CD14-positive monocyte (primary cell): Measurements from ENCODE around the gene USP47. TPM values are rescaled to one million over a fixed set of nuclear protein-coding genes. Genes with fewer than 3 reads are reported as not detected.

Experiments used
- DNase-seq, 3 donors: peaks; one replicate each; pipeline ENCODE4 v3.0.0-alpha.2; 2011 to 2022
- H2AFZ ChIP-seq: 2 replicates; pipeline ENCODE4 v1.6.0; 2012; ENCODE audit warnings: mild to moderate bottlenecking, low read depth, low read length, inconsistent platforms; ENCODE audit not compliant: insufficient read depth, poor library complexity, severe bottlenecking
- H3K27ac ChIP-seq, 2 donors: 1 replicate in 1 of 2; 2 replicates in 1 of 2; pipeline ENCODE4 v1.5.1; 2012 to 2013; ENCODE audit warnings: low read length in 2 of 2, control low read depth in 1 of 2, inconsistent platforms in 1 of 2, low read depth in 1 of 2, mild to moderate bottlenecking in 1 of 2
- H3K27me3 ChIP-seq, 2 donors: one replicate each; pipeline versions ENCODE4 v1.6.0 to v1.6.1; 2011 to 2013; ENCODE audit warnings: low read length in 2 of 2; ENCODE audit not compliant: control insufficient read depth in 2 of 2, insufficient read depth in 2 of 2
- H3K36me3 ChIP-seq, 2 donors: replicated peaks in 1 of 2; 1 replicate in 1 of 2; 2 replicates in 1 of 2; pipeline versions ENCODE4 v1.5.1 to v1.6.1; 2012 to 2013; ENCODE audit warnings: low read length in 2 of 2, control low read depth in 1 of 2, inconsistent platforms in 1 of 2, mild to moderate bottlenecking in 1 of 2; ENCODE audit not compliant: insufficient read depth in 2 of 2, control insufficient read depth in 1 of 2
- H3K4me1 ChIP-seq, 2 donors: 1 replicate in 1 of 2; 2 replicates in 1 of 2; pipeline versions ENCODE4 v1.5.1 to v1.6.1; 2012 to 2013; ENCODE audit warnings: low read length in 2 of 2, control low read depth in 1 of 2, inconsistent platforms in 1 of 2, mild to moderate bottlenecking in 1 of 2, moderate library complexity in 1 of 2; ENCODE audit not compliant: insufficient read depth in 2 of 2, control insufficient read depth in 1 of 2
- H3K4me2 ChIP-seq: replicated peaks from 2 replicates; pipeline ENCODE3; 2012; ENCODE audit warnings: low read length, moderate library complexity, mild to moderate bottlenecking; ENCODE audit not compliant: poor library complexity, severe bottlenecking; ENCODE audit errors: extremely low read depth
- H3K4me3 ChIP-seq, 3 experiments: fragments of 200-600 bp in 1 of 3; sonication (generic) in 1 of 3; replicated peaks in 1 of 3; 1 replicate in 2 of 3; 2 replicates in 1 of 3; pipeline ENCODE4 v1.5.1; 2011 to 2013; ENCODE audit warnings: low read length in 3 of 3, mild to moderate bottlenecking in 3 of 3, control low read depth in 2 of 3, low read depth in 2 of 3, inconsistent platforms in 1 of 3, moderate library complexity in 1 of 3
- H3K79me2 ChIP-seq: 2 replicates; pipeline ENCODE4 v1.6.0; 2012; ENCODE audit warnings: mild to moderate bottlenecking, control low read depth, inconsistent platforms, low read length, moderate library complexity; ENCODE audit not compliant: insufficient read depth
- H3K9ac ChIP-seq: 2 replicates; pipeline ENCODE4 v1.6.0; 2017; ENCODE audit warnings: low read length, mild to moderate bottlenecking; ENCODE audit not compliant: insufficient read depth, poor library complexity, severe bottlenecking
- H3K9me3 ChIP-seq, 2 donors: replicated peaks in 1 of 2; 1 replicate in 1 of 2; 2 replicates in 1 of 2; pipeline versions ENCODE4 v1.5.1 to v1.6.1; 2012 to 2013; ENCODE audit warnings: low read length in 2 of 2, control low read depth in 1 of 2; ENCODE audit not compliant: control insufficient read depth in 1 of 2, insufficient read depth in 1 of 2
- H4K20me1 ChIP-seq: 2 replicates; pipeline ENCODE4 v1.6.0; 2012; ENCODE audit warnings: mild to moderate bottlenecking, low read length, control low read depth, moderate library complexity; ENCODE audit not compliant: insufficient read depth
- H3K27ac Mint-ChIP-seq, 7 donors: one replicate each; pipeline ENCODE4 v1.8.0; 2020; ENCODE audit warnings: mild to moderate bottlenecking in 7 of 7, mixed read lengths in 7 of 7, moderate library complexity in 6 of 7, inconsistent platforms in 2 of 7
- H3K27me3 Mint-ChIP-seq, 3 donors: one replicate each; pipeline ENCODE4 v1.8.0; 2021 to 2022; ENCODE audit warnings: low read depth in 3 of 3, mild to moderate bottlenecking in 3 of 3, mixed read lengths in 3 of 3, moderate library complexity in 3 of 3, inconsistent platforms in 1 of 3
- H3K36me3 Mint-ChIP-seq, 2 donors: one replicate each; pipeline ENCODE4 v1.8.0; 2020; ENCODE audit warnings: mixed read lengths in 2 of 2, inconsistent platforms in 1 of 2, mild to moderate bottlenecking in 1 of 2
- H3K4me1 Mint-ChIP-seq: one replicate; pipeline ENCODE4 v1.8.0; 2020; ENCODE audit warnings: mild to moderate bottlenecking, mixed read lengths
- H3K4me3 Mint-ChIP-seq, 2 donors: one replicate each; pipeline ENCODE4 v1.8.0; 2020; ENCODE audit warnings: mild to moderate bottlenecking in 2 of 2, mixed read lengths in 2 of 2, moderate library complexity in 1 of 2
- H3K9me3 Mint-ChIP-seq, 7 donors: one replicate each; pipeline ENCODE4 v1.8.0; 2020 to 2022; ENCODE audit warnings: mixed read lengths in 7 of 7, mild to moderate bottlenecking in 6 of 7, moderate library complexity in 6 of 7, inconsistent platforms in 2 of 7
- WGBS: methylation state at CpG from one replicate; pipeline ENCODE4 v1.1.5; 2013; ENCODE audit warnings: missing lambda C conversion rate; ENCODE audit not compliant: insufficient coverage; 5-methylcytosine and 5-hydroxymethylcytosine counted together
- intact Hi-C, 2 donors: fragments of 100-400 bp; cut with micrococcal nuclease; formaldehyde crosslinking; loops; one replicate each; pipeline versions ENCODE4 v1.15.0 to v1.15.1; 2023
- polyA plus RNA-seq, 3 donors: library from polyadenylated mRNA; depleted of rRNA in 1 of 3; unstranded in 2 of 3; stranded (reverse) in 1 of 3; fragments of 300-500 nt in 2 of 3; fragments of >200 nt in 1 of 3; fragmentation: Illumina TruSeq in 2 of 3; gene quantifications; 1 replicate in 2 of 3; 2 replicates in 1 of 3; pipeline ENCODE4 v1.2.3, GENCODE V29; 2012 to 2021
- TF ChIP-seq, protein P1 (sequence below): fragments of 200-600 bp; IDR thresholded peaks from one replicate; pipeline ENCODE4 v1.8.0; 2022; ENCODE audit warnings: antibody characterized with exemption, mild to moderate bottlenecking

USP47 gene
- polyA plus RNA-seq, 3 donors, result 8.1 to 17.5 (median 10.5) TPM

DNA sequence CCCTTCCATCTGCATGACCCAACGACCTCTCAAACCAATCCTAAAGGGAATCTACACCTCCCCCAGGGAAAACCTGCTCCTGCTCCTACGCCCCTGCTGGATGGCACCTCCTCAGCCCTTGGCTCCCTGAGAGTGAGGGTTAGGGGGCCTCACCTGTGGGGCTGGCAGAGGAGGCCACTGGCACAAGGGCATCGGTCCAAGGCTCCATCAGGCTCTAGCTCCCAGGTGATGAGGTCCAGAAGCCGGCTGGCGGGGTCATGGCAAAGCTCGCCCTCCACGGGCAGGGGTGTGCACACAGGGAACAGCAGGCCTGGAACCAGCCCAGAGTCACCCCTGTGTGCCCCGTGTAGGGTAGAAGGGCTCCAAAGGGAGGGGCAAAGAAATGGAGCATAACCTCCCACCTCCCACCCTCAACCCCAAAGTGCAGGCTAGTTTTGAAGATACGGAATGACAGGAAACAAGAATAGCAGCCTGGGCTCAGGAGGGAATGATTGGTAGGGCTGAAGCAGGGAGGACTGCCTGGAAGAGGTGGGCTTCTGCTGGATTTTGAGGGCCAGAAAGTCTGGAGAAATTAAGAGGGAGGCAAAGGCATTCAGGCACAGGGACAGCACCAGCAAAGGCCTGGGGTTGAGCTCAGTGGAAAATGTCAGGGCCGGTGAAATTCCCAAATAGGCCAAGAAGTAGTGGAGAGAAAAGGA lies 124.0 kb downstream of the USP47 start:
- Histone ChIP-seq H3K4me2 (no peak overlapping the region), H3K9me3 (no peaks in the 10 kb centered on the region), H3K4me1 (no peaks in the 10 kb centered on the region), H3K79me2 (no peaks in the 10 kb centered on the region), H3K27me3 (no peaks in the 10 kb centered on the region), H4K20me1 (no peaks in the 10 kb centered on the region), H3K27ac (no peak overlapping the region), H3K4me3 (no peak overlapping the region), H3K36me3 (no peaks in the 10 kb centered on the region), H3K9ac (no peak overlapping the region), H2AFZ (no peak overlapping the region)
- DNase-seq, result no peak
- H3K4me3 Mint-ChIP-seq, result no peak overlapping the region
- TF ChIP-seq, protein P1, sequence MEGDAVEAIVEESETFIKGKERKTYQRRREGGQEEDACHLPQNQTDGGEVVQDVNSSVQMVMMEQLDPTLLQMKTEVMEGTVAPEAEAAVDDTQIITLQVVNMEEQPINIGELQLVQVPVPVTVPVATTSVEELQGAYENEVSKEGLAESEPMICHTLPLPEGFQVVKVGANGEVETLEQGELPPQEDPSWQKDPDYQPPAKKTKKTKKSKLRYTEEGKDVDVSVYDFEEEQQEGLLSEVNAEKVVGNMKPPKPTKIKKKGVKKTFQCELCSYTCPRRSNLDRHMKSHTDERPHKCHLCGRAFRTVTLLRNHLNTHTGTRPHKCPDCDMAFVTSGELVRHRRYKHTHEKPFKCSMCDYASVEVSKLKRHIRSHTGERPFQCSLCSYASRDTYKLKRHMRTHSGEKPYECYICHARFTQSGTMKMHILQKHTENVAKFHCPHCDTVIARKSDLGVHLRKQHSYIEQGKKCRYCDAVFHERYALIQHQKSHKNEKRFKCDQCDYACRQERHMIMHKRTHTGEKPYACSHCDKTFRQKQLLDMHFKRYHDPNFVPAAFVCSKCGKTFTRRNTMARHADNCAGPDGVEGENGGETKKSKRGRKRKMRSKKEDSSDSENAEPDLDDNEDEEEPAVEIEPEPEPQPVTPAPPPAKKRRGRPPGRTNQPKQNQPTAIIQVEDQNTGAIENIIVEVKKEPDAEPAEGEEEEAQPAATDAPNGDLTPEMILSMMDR, result no peak
- peaks cover 0 to 9% (median 4%) of the 10 kb centered on the region in 7 donors for H3K9me3 Mint-ChIP-seq
- intact Hi-C loops, result no loop called here
- WGBS, result 93% methylated on average over 3 of the region's 10 CpGs
- H3K4me1 Mint-ChIP-seq, result no peaks in the 10 kb centered on the region
- H3K36me3 Mint-ChIP-seq, result no peaks in the 10 kb centered on the region
- H3K27ac Mint-ChIP-seq, result peak overlapping the region in 1 of 7 donors; percentile 12
- peaks cover 6 to 7% (median 6%) of the 10 kb centered on the region in 3 donors for H3K27me3 Mint-ChIP-seq

DNA sequence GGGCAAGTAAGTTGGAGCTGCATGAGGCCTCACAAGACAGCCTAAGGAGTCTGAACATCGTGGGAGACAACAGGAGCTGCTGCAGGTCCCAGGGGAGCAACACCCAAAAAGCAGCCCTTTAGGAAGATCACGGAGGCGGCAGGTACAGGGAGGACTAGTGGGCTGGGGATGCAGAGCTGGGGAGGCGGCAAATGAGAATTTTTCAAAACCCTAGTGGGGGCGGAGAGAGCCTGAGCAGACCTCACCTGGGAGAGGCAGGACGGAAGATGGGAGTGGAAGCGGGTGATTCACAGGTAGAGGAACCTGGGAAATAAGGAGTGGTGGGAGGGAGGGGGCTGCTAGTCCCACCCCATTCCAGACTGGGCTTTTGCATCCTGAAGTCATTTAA lies 124.6 kb downstream of the USP47 start:
- Mint-ChIP-seq H3K27me3 (peaks cover 6 to 7% (median 6%) of the 10 kb centered on the region in 3 donors), H3K36me3 (no peaks in the 10 kb centered on the region), H3K9me3 (peaks cover 0 to 6% (median 4%) of the 10 kb centered on the region in 7 donors), H3K4me3 (no peak overlapping the region), H3K27ac (no peak overlapping the region), H3K4me1 (no peaks in the 10 kb centered on the region)
- H3K4me2 ChIP-seq, result no peak overlapping the region
- intact Hi-C loops, result no loop called here
- H3K4me3 ChIP-seq, result no peak overlapping the region
- H3K79me2 ChIP-seq, result no peaks in the 10 kb centered on the region
- no peaks in the 10 kb centered on the region for H3K9me3 ChIP-seq
- H4K20me1 ChIP-seq, result no peaks in the 10 kb centered on the region
- H3K4me1 ChIP-seq, result no peaks in the 10 kb centered on the region
- no peak overlapping the region for H3K9ac ChIP-seq
- WGBS, result 94% methylated on average over 6 of the region's 7 CpGs
- no peaks in the 10 kb centered on the region for H3K36me3 ChIP-seq
- no peak for DNase-seq
- TF ChIP-seq, protein P1, result no peak
- H3K27ac ChIP-seq, result no peak overlapping the region
- H2AFZ ChIP-seq, result no peak overlapping the region
- no peaks in the 10 kb centered on the region for H3K27me3 ChIP-seq
